GM13977 (cell line): ENCODE data around the gene CTCFL.

Source experiments
- DNase-seq: peaks from one replicate; pipeline ENCODE4 v3.0.0; 2012; ENCODE audit warnings: low spot score
- in situ Hi-C: fragments of 300-500 bp; cut with MboI; formaldehyde crosslinking; loops from one replicate; pipeline ENCODE4 v1.12.0; 2022; ENCODE audit warnings: low sequenced_read_pairs, low pct_unique_long_range_greater_than_20kb, mixed read lengths, inconsistent platforms; ENCODE audit not compliant: unreplicated experiment
- TF ChIP-seq, protein P1 (sequence below): IDR thresholded peaks from 2 replicates; pipeline ENCODE4 v1.5.1; 2012; ENCODE audit warnings: mild to moderate bottlenecking, control low read depth; ENCODE audit not compliant: insufficient read depth; ENCODE audit errors: extremely low read depth, missing control alignments

Gene CTCFL

DNA sequence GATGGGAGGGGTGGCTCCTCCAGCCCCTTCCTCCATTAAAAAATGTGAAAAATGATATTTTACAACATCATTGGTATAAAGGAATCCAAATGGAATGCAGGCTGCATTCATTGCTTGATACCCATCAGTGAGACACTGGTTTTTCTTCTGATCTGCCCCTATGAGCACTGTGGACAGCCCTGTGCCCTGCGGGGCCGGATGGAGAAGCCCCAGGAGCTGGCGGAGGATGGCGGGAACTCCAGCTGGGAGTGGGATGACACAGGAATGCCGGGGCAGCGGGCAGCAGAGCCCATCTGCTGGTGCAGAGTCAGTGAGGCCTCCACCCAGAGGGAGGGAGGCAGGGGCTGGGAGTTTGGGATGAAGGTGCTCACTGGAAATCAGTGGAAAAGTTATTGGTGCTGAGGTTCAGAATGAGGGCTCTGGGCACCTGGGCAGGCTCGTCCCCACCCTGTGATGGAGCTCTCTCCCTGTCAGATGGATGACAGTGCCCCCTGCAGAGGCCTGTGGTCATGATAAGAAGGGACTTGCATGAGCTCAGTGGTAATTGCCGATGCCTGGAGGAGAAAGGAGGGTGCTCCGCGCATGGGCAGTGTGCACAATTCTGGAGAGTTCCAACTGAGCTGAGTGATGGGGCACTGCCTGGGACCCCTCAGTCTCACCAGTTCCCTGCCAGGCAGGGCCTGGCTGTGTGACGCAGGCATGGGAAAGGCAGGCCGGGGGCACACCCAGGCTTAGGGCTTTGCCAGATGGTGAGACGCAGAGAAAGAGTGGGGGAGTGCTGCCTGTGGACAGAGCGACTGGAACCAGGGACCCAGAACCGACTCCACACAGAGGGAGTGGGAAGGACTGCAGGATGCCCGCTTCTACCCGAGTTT is 23.2 kb downstream of the CTCFL start:
- TF ChIP-seq, protein P1, sequence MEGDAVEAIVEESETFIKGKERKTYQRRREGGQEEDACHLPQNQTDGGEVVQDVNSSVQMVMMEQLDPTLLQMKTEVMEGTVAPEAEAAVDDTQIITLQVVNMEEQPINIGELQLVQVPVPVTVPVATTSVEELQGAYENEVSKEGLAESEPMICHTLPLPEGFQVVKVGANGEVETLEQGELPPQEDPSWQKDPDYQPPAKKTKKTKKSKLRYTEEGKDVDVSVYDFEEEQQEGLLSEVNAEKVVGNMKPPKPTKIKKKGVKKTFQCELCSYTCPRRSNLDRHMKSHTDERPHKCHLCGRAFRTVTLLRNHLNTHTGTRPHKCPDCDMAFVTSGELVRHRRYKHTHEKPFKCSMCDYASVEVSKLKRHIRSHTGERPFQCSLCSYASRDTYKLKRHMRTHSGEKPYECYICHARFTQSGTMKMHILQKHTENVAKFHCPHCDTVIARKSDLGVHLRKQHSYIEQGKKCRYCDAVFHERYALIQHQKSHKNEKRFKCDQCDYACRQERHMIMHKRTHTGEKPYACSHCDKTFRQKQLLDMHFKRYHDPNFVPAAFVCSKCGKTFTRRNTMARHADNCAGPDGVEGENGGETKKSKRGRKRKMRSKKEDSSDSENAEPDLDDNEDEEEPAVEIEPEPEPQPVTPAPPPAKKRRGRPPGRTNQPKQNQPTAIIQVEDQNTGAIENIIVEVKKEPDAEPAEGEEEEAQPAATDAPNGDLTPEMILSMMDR, result no peak
- no peak for DNase-seq
- in situ Hi-C loops, result loop anchor here (5.0 kb wide), 1 partner anchor 114 kb away; no protein-coding TSS in a partner anchor

DNA sequence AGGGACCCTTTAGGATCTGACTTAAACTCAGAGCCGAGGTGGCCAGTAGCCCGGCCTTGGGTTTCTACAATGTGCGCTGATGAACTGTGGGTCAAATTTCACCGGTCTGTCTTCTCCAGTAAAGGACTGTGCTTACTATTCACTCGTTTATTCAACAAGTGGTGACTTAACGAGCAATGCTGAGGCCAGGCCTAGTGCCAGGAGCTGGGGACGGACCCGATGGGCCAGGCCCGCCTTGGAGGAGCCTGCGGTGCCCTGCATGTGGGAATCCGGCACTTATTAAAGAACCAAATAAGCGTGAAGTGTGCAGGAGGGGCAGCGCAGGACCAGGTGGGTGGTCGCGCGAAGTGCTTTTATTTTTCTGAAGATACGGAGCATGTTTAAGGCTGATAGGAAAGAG is 24.0 kb downstream of the CTCFL start:
- no peak for DNase-seq
- in situ Hi-C loops, result loop anchor here (5.0 kb wide), 1 partner anchor 114 kb away; no protein-coding TSS in a partner anchor

DNA sequence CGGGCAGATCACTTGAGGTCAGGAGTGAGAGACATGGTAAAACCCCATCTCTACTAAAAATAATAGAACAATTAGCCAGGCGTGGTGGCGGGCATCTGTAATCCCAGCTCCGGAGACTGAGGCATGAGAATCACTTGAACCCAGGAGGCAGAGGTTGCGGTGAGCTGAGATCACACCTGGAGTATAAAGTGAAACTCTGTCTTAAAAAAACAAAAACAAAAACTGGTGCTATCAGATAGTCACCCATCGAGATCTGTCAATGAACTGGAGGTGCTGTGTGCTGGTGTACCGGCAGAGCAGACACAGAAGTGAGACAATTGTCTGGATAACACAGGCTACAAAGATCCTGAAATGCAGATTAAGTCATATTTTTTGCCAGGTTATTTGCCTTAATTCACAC is 24.7 kb downstream of the CTCFL start:
- in situ Hi-C loops, result loop anchor here (5.0 kb wide), 1 partner anchor 113 kb away; no protein-coding TSS in a partner anchor
- DNase-seq, result no peak
- TF ChIP-seq, protein P1, result no peak

More for the DNA sequence above, 24.0 kb downstream of the CTCFL start:
- TF ChIP-seq, protein P1, result no peak

DNA sequence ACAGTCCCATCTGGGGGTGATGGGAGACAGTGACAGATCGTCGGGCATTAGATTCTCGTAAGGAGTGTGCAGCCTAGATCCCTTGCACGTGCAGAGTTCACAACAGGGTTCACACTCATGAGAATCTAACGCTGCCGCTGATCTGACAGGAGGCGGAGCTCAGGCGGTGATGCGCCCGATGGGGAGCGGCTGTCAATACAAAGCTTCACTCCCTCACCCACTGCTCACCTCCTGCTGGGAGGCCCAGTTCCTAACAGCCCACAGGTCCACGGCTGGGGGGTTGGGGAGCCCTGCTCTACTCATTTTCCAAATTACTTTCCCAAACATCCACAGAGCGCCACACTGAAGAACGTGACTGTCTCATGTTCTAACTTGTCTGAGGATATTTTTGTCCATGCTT is 25.3 kb downstream of the CTCFL start:
- TF ChIP-seq, protein P1, result no peak
- no peak for DNase-seq
- in situ Hi-C loops, result loop anchor here (5.0 kb wide), 1 partner anchor 112 kb away; no protein-coding TSS in a partner anchor

DNA sequence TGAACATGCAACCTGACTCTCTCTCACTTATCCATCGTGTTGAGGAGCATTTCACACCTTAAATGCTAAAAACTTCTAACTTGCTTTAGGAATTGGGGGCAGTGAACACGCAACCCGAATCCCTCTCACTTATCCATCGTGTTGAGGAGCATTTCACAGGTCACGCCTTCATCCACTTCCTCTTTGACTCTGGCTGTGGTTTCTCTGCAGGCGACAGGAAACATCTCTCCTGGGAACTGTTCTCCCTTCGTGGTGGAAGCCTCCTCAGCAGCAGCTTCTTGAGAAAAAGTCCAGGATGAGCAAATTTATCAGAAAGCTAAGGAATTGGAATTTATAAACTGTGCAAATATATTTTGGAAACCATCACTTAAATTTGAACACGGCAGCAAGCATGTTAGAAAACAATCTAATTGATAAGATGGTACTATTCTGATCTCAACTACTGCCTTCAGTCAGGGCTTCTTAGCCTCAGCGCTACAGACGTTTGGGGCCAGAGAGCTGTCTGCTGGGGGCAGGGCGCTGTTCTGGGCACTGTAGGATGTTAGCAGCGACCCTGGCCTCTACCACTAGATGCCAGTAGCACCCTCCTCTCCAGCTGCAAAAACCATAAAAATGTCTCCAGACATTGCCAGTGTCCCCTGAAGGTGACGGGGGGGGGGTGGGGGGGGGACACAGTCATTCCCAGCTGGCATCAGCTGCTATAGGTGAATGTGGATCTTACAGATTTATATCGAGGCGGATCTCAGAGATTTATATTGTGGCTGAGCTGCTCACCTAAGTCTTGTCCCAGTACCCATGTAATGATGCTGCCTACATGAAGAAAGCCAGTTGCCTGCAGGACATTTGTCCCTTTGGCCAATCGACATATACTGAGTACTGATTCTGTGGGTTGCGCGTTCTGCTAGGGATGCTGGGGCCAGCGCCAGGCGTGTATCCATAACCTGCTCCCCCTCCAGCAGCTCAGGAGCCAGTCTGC is 26.2 kb downstream of the CTCFL start:
- DNase-seq, result no peak
- in situ Hi-C loops, result no loop called here

More for the DNA sequence above, 26.2 kb downstream of the CTCFL start:
- TF ChIP-seq, protein P1, result peak; percentile 65
